ENCODE measurements around the gene ABAT.

The ABAT gene

GRCh38 chr16:8674413-8675022 lies at the start of gene ABAT:
Gene ABAT (plus strand): TSS chr16:8674617. CDS start chr16:8735740, 61,123 bp downstream.
- in situ Hi-C loops (cut with HindIII; ENCODE audit: low pct_ligation_motif_present, low pct_unique_long_range_greater_than_20kb, low sequenced_read_pairs) = no loop called here

GRCh38 chr16:8625491-8626087 lies 48.8 kb upstream of the ABAT start:
- no peak for DNase-seq
- in situ Hi-C loops (cut with HindIII; ENCODE audit: low pct_ligation_motif_present, low pct_unique_long_range_greater_than_20kb, low sequenced_read_pairs) = no loop called here

More at GRCh38 chr16:8674413-8675022, at the start of gene ABAT:
- DNase-seq = peak; percentile 90

GRCh38 chr16:8626946-8627345 lies 47.5 kb upstream of the ABAT start:
- in situ Hi-C loops (cut with HindIII; ENCODE audit: low pct_ligation_motif_present, low pct_unique_long_range_greater_than_20kb, low sequenced_read_pairs) = no loop called here
- DNase-seq = no peak

- in situ Hi-C loops (cut with HindIII; ENCODE audit: low pct_ligation_motif_present, low pct_unique_long_range_greater_than_20kb, low sequenced_read_pairs) = no loop called here
- DNase-seq = no peak
Measured at GRCh38 chr16:8627456-8627855, 47.0 kb upstream of the ABAT start.

GRCh38 chr16:8628981-8629725 lies 45.3 kb upstream of the ABAT start:
- no peak for DNase-seq
- in situ Hi-C loops (cut with HindIII; ENCODE audit: low pct_ligation_motif_present, low pct_unique_long_range_greater_than_20kb, low sequenced_read_pairs) = no loop called here

- in situ Hi-C loops (cut with HindIII; ENCODE audit: low pct_ligation_motif_present, low pct_unique_long_range_greater_than_20kb, low sequenced_read_pairs) = no loop called here
- DNase-seq = no peak
Measured at GRCh38 chr16:8630255-8630953, 44.0 kb upstream of the ABAT start.

- in situ Hi-C loops (cut with HindIII; ENCODE audit: low pct_ligation_motif_present, low pct_unique_long_range_greater_than_20kb, low sequenced_read_pairs) = no loop called here
- DNase-seq = no peak
Measured at GRCh38 chr16:8631373-8631772, 43.0 kb upstream of the ABAT start.

GRCh38 chr16:8631818-8632465 lies 42.5 kb upstream of the ABAT start:
- DNase-seq = no peak
- in situ Hi-C loops (cut with HindIII; ENCODE audit: low pct_ligation_motif_present, low pct_unique_long_range_greater_than_20kb, low sequenced_read_pairs) = no loop called here

GRCh38 chr16:8632675-8633182 lies 41.7 kb upstream of the ABAT start:
- no peak for DNase-seq
- in situ Hi-C loops (cut with HindIII; ENCODE audit: low pct_ligation_motif_present, low pct_unique_long_range_greater_than_20kb, low sequenced_read_pairs) = no loop called here

- in situ Hi-C loops (cut with HindIII; ENCODE audit: low pct_ligation_motif_present, low pct_unique_long_range_greater_than_20kb, low sequenced_read_pairs) = no loop called here
- peak; percentile 24 for DNase-seq
Measured at GRCh38 chr16:8634991-8635736, 39.3 kb upstream of the ABAT start.

GRCh38 chr16:8639694-8640093 lies 34.7 kb upstream of the ABAT start:
- in situ Hi-C loops (cut with HindIII; ENCODE audit: low pct_ligation_motif_present, low pct_unique_long_range_greater_than_20kb, low sequenced_read_pairs) = no loop called here
- DNase-seq = no peak

GRCh38 chr16:8641671-8642070 lies 32.7 kb upstream of the ABAT start:
- in situ Hi-C loops (cut with HindIII; ENCODE audit: low pct_ligation_motif_present, low pct_unique_long_range_greater_than_20kb, low sequenced_read_pairs) = no loop called here
- DNase-seq = no peak

GRCh38 chr16:8642146-8642545 lies 32.3 kb upstream of the ABAT start:
- in situ Hi-C loops (cut with HindIII; ENCODE audit: low pct_ligation_motif_present, low pct_unique_long_range_greater_than_20kb, low sequenced_read_pairs) = no loop called here
- DNase-seq = no peak

GRCh38 chr16:8644211-8645140 lies 29.9 kb upstream of the ABAT start:
- DNase-seq = no peak
- in situ Hi-C loops (cut with HindIII; ENCODE audit: low pct_ligation_motif_present, low pct_unique_long_range_greater_than_20kb, low sequenced_read_pairs) = no loop called here

GRCh38 chr16:8645141-8645521 lies 29.3 kb upstream of the ABAT start:
- no peak for DNase-seq
- in situ Hi-C loops (cut with HindIII; ENCODE audit: low pct_ligation_motif_present, low pct_unique_long_range_greater_than_20kb, low sequenced_read_pairs) = no loop called here

- in situ Hi-C loops (cut with HindIII; ENCODE audit: low pct_ligation_motif_present, low pct_unique_long_range_greater_than_20kb, low sequenced_read_pairs) = no loop called here
- no peak for DNase-seq
Measured at GRCh38 chr16:8645831-8646230, 28.6 kb upstream of the ABAT start.

All from ACHN (cell line).